ENCODE measurements around the gene OSBPL3.

DNA sequence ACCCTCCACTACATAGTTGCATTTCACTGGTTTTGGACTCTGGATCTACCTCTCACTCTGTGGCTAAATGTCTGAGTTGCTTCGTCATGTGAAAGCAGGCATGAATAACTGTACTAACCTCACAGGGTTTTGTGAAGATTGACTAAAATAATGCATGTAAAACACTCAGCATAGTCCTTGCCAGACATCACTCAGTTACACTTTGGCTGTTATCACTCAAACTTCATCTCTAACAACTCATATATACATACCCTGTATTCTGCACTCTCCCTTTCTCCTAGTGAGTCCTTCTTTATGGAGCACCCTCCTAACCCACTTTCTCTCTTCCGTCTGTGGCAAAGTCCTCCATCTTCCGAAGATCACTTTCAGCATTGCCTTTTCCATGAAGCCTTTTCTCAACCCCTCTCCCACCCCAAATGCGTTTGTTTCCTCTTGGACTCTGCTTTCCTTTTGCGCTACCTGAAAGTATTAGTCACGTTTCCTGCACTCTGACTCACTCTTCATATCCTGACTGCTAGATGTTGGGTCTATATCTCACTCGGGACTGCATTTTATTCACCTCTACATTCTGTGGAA is 72.6 kb downstream of the OSBPL3 start:
- TF ChIP-seq TAF1 (IDR thresholded peaks at IDR 0.05; ENCODE audit: low read depth) = no peak
- no peak for TF ChIP-seq YY1 (IDR thresholded peaks at IDR 0.05; ENCODE audit: low read depth)
- TF ChIP-seq RAD21 (IDR thresholded peaks at IDR 0.05; ENCODE audit: low read depth) = no peak
- no peak for TF ChIP-seq TEAD4 (IDR thresholded peaks at IDR 0.05)
- no peak for TF ChIP-seq ZBTB7A (IDR thresholded peaks at IDR 0.05; ENCODE audit: low read depth)
- TF ChIP-seq USF1 (IDR thresholded peaks at IDR 0.05) = no peak
- TF ChIP-seq FOXM1 (IDR thresholded peaks at IDR 0.05; ENCODE audit: borderline replicate concordance, low read depth) = no peak
- TF ChIP-seq EP300 (IDR thresholded peaks at IDR 0.05; ENCODE audit: borderline replicate concordance) = no peak
- TF ChIP-seq CREB1 (IDR thresholded peaks at IDR 0.05; ENCODE audit: low read depth) = no peak
